RWPE1 (cell line): ENCODE results near the gene NCKAP5.

Experiments used
- CTCF ChIA-PET: fragments of 350-600 bp; sonication (Branson Sonifier 250); formaldehyde crosslinking; extraction: SDS; loops from one replicate; lab custom pipeline; 2021; lab: Yijun Ruan, JAX
- POLR2A ChIA-PET: fragments of 400-600 bp; formaldehyde crosslinking; extraction: SDS; loops from one replicate; lab custom pipeline; 2020; ENCODE audit warnings: antibody characterized with exemption; ENCODE audit not compliant: low non-redundant PET; lab: Yijun Ruan, JAX
- DNase-seq: peaks from one replicate; pipeline ENCODE4 v3.0.0; 2012; ENCODE audit warnings: low spot score
- H3K27ac ChIP-seq: fragments of 450-650 bp; 2 replicates; pipeline ENCODE4 v1.5.1; 2017
- CTCF ChIP-seq: fragments of 450-650 bp; conservative IDR thresholded peaks from 2 replicates; pipeline ENCODE4 v1.5.1; 2017; ENCODE audit warnings: low read depth, mild to moderate bottlenecking

NCKAP5 gene

GRCh38 chr2:133262893-133263292 lies 305.4 kb downstream of the NCKAP5 start:
- peak; percentile 37; the same call in 1 of the 2 replicates for TF ChIP-seq CTCF
- H3K27ac ChIP-seq = no peak overlapping the region
- DNase-seq = no peak
- CTCF ChIA-PET = interaction anchor here (0.6 to 2.6 kb wide), 8 partner anchors 231 to 581 kb away, joined by 3 to 23 read pairs (median 4); no protein-coding TSS in a partner anchor
- POLR2A ChIA-PET = no interaction called here

GRCh38 chr2:133255360-133255759 lies 312.9 kb downstream of the NCKAP5 start:
- H3K27ac ChIP-seq = no peak overlapping the region
- no peak for DNase-seq
- ChIA-PET POLR2A (no interaction called here), CTCF (no interaction called here)
- no peak for TF ChIP-seq CTCF

GRCh38 chr2:133253793-133254192 lies 314.5 kb downstream of the NCKAP5 start:
- ChIA-PET POLR2A (no interaction called here), CTCF (no interaction called here)
- TF ChIP-seq CTCF = no peak
- DNase-seq = no peak
- no peak overlapping the region for H3K27ac ChIP-seq

GRCh38 chr2:133252780-133253355 lies 315.4 kb downstream of the NCKAP5 start:
- ChIA-PET POLR2A (no interaction called here), CTCF (no interaction called here)
- H3K27ac ChIP-seq = no peak overlapping the region
- no peak for DNase-seq
- no peak for TF ChIP-seq CTCF

GRCh38 chr2:133249362-133249761 lies 318.9 kb downstream of the NCKAP5 start:
- ChIA-PET POLR2A (no interaction called here), CTCF (interaction anchor here (0.6 kb wide), 1 partner anchor 235 kb away, joined by 3 read pairs; no protein-coding TSS in a partner anchor)
- no peak overlapping the region for H3K27ac ChIP-seq
- no peak for TF ChIP-seq CTCF
- DNase-seq = no peak

- H3K27ac ChIP-seq = no peak overlapping the region
- no peak for TF ChIP-seq CTCF
- DNase-seq = no peak
- ChIA-PET CTCF (no interaction called here), POLR2A (no interaction called here)
Measured at GRCh38 chr2:133248264-133248663, 320.0 kb downstream of the NCKAP5 start.
